ENCODE data around the gene SERTAD1.
A peak's percentile ranks its signal among the peaks of the same experiment; 100 is the strongest.
"Not testable (repeated sequence)": the region's sequence is repeated elsewhere in the genome, so short reads cannot be mapped to it uniquely, and the experiment has no call there.

SERTAD1 gene

DNA sequence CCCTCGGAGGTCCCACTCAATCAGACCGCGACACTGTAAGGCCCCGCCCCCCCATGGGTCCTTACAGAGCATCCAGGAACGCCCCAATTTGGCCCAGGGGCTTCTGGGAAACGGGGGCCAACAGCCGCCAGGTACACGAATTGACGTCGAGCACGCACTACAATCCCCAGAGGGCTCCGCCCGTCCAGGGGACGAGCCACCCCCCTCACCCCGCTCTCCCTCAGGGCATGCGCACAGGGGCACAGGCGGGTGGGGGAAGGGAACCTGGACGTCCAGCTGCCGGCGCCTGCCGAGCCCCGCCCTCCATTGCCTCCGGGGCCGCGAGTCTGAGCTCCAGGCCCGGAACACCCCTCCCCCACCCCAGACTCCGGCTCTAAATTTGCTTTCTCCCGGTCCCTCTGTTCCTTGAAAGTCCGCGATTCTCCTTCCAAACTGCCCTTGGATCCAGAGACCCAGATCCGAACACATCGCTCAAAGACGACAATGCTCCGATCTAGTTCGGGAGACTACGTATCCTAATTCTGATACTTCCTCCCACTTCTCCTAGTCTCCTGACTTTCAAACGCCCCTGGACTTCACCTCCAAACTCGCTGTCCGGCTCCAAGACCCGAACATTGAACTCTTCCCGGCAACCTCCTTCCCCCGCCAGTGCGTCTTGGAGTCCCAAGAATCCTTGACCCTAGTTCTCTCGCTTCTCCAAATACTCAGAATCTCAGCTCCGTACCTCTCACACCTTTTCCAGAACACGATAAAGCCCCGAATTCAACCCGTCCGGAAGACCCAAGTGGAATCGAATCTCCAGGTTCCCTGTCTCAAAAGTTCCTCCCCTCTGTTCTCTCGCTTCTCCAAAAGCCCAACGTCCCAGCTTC, 17.6 kb upstream of the SERTAD1 start:
- no peak for TF ChIP-seq ZNF274 (IDR thresholded peaks at IDR 0.05; ENCODE audit: low read depth, low read length)
- peak overlapping the region; percentile 84 for H3K4me3 ChIP-seq (ENCODE audit: low read length)

GRCh38 chr19:40442328-40443130, 16.7 kb upstream of the SERTAD1 start:
- no peak for TF ChIP-seq ZNF274 (IDR thresholded peaks at IDR 0.05; ENCODE audit: low read depth, low read length)
- peak overlapping the region; percentile 65 for H3K4me3 ChIP-seq (ENCODE audit: low read length)

DNA sequence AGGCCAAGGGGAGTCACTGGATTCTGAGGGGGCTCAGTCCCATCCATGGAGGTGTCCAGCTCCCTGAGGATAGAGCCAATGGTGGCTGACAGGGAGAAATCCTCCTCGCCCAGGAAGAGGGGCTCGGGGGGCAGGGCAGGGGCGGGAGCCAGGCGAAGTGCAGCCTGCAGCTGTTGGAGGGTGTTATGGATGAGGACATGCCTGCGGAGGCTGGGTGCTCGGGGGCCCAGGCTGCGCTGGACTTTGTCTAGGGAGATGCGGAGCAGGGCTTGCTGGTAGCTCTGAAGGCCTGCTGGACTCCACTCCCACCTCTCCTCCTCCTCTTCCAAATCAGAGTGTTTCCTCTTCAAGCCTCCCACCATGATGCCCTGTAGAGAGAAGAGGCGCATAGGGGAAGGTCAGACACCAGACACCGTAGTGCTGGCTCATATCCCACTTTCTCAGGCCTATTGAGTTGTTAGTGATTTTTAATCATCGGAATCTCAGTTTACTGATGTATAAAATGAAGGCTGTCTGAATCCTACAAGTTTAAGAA, 16.0 kb upstream of the SERTAD1 start:
- no peak overlapping the region for H3K4me3 ChIP-seq (ENCODE audit: low read length)
- TF ChIP-seq ZNF274 (IDR thresholded peaks at IDR 0.05; ENCODE audit: low read depth, low read length) = no peak

GRCh38 chr19:40438284-40438683, 12.5 kb upstream of the SERTAD1 start:
- H3K4me3 ChIP-seq (ENCODE audit: low read length) = no peak overlapping the region
- TF ChIP-seq ZNF274 (IDR thresholded peaks at IDR 0.05; ENCODE audit: low read depth, low read length) = no peak

- TF ChIP-seq ZNF274 (IDR thresholded peaks at IDR 0.05; ENCODE audit: low read depth, low read length) = no peak
- H3K4me3 ChIP-seq (ENCODE audit: low read length) = peak overlapping the region; percentile 29
Measured at GRCh38 chr19:40433391-40434216, 7.8 kb upstream of the SERTAD1 start.

DNA sequence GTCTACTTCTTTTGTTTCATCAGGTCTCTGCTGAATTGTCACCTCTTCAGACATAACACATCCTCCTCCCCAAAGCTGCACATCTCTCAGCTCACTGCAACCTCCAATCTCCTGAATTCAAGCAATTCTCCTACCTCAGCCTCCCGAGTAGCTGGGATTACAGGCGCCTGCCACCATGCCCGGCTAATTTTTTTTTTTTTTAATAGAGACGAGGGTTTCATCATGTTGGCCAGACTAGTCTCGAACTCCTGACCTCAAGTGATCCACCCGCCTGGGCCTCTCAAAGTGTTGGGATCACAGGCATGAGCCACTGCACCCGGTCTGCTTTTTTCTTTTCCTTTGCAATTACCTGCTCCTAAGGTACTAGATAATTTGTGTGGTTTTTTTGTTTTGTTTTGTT, 7.0 kb upstream of the SERTAD1 start:
- H3K4me3 ChIP-seq (ENCODE audit: low read length) = not testable (repeated sequence)

DNA sequence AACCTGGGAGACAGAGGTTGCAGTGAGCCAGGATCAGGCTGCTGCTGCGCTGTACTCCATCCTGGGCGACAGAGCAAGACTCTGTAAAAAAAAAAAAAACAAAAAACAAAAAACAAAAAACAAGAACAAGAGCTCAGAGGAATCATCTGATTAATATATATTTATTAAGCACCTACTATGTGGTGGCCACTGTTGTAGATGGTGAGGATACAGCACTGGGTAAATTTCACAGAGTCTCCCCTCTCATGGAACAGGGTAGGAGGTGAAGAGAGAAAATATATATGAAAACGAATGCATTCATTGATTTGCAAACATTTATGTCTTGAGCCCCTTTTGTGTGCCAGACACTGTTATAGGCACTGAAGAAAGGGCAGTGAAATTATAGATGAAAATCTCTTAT, 5.9 kb upstream of the SERTAD1 start:
- no peak for TF ChIP-seq ZNF274 (IDR thresholded peaks at IDR 0.05; ENCODE audit: low read depth, low read length)
- H3K4me3 ChIP-seq (ENCODE audit: low read length) = no peak overlapping the region

- H3K4me3 ChIP-seq (ENCODE audit: low read length) = not testable (repeated sequence)
Measured at GRCh38 chr19:40430242-40430641, 4.5 kb upstream of the SERTAD1 start.

GRCh38 chr19:40428197-40428596, 2.4 kb upstream of the SERTAD1 start:
- H3K4me3 ChIP-seq (ENCODE audit: low read length) = not testable (repeated sequence)

- TF ChIP-seq ZNF274 (IDR thresholded peaks at IDR 0.05; ENCODE audit: low read depth, low read length) = no peak
- peak overlapping the region; percentile 88 for H3K4me3 ChIP-seq (ENCODE audit: low read length)
Measured at GRCh38 chr19:40424637-40425449, 949 bp downstream of the SERTAD1 start.

GRCh38 chr19:40423938-40424337, 1.9 kb downstream of the SERTAD1 start:
- H3K4me3 ChIP-seq (ENCODE audit: low read length) = no peak overlapping the region

GRCh38 chr19:40422748-40423566, 2.8 kb downstream of the SERTAD1 start:
- H3K4me3 ChIP-seq (ENCODE audit: low read length) = no peak overlapping the region
- no peak for TF ChIP-seq ZNF274 (IDR thresholded peaks at IDR 0.05; ENCODE audit: low read depth, low read length)

More at GRCh38 chr19:40423938-40424337, 1.9 kb downstream of the SERTAD1 start:
- TF ChIP-seq ZNF274 (IDR thresholded peaks at IDR 0.05; ENCODE audit: low read depth, low read length) = no peak
